Breast epithelium (tissue), 4 donors: ENCODE results near the gene SLC12A7. TPM values are rescaled to one million over a fixed set of nuclear protein-coding genes. Genes with fewer than 3 reads are reported as not detected.
A peak's percentile ranks its signal among the peaks of the same experiment; 100 is the strongest.

ENCODE experiments used
- DNase-seq, 2 donors: peaks; one replicate each; pipeline ENCODE4 v3.0.0-alpha.2; 2019; ENCODE audit warnings: low spot score in 2 of 2
- H3K27ac ChIP-seq, 2 donors: fragments of 200-600 bp; sonication (generic) in 1 of 2; one replicate each; pipeline ENCODE4 v1.5.1; 2016 to 2019; ENCODE audit warnings: mild to moderate bottlenecking in 1 of 2
- H3K27me3 ChIP-seq, 2 donors: fragments of 200-600 bp; sonication (generic) in 1 of 2; one replicate each; pipeline versions ENCODE4 v1.5.1 to v1.6.0; 2017 to 2019; ENCODE audit warnings: control low read depth in 1 of 2, mild to moderate bottlenecking in 1 of 2
- H3K36me3 ChIP-seq: fragments of 200-600 bp; one replicate; pipeline ENCODE4 v1.5.1; 2019
- H3K4me1 ChIP-seq, 2 donors: fragments of 200-600 bp; sonication (generic); one replicate each; pipeline ENCODE4 v1.5.1; 2016 to 2019; ENCODE audit warnings: control low read depth in 1 of 2
- H3K4me3 ChIP-seq, 3 donors: fragments of 200-600 bp; sonication (generic); 1 replicate in 2 of 3; 2 replicates in 1 of 3; pipeline ENCODE4 v1.5.1; 2016 to 2019; ENCODE audit warnings: mild to moderate bottlenecking in 3 of 3, moderate library complexity in 2 of 3
- H3K9me3 ChIP-seq, 2 donors: fragments of 200-600 bp; sonication (generic) in 1 of 2; one replicate each; pipeline ENCODE4 v1.5.1; 2016 to 2019; ENCODE audit warnings: control low read depth in 1 of 2
- CTCF ChIP-seq, 3 donors: fragments of 450-650 bp; IDR thresholded peaks; one replicate each; pipeline ENCODE4 v1.5.1; 2016 to 2017; ENCODE audit warnings: antibody characterized with exemption in 3 of 3, mild to moderate bottlenecking in 3 of 3, moderate library complexity in 3 of 3
- POLR2A ChIP-seq: fragments of 450-650 bp; IDR thresholded peaks from one replicate; pipeline ENCODE4 v1.6.1; 2016; ENCODE audit warnings: antibody characterized with exemption, mild to moderate bottlenecking, moderate library complexity
- POLR2AphosphoS5 ChIP-seq, 3 donors: sonication (generic); formaldehyde crosslinking; IDR thresholded peaks; one replicate each; pipeline ENCODE4 v1.6.1; 2017; ENCODE audit warnings: antibody characterized with exemption in 3 of 3
- intact Hi-C: fragments of 100-400 bp; cut with DNase I; formaldehyde crosslinking; loops from one replicate; pipeline ENCODE4 v1.15.1; 2023; ENCODE audit warnings: low total_unique reads
- total RNA-seq, 3 donors: library from RNA; depleted of rRNA; stranded (reverse); fragments of >200 nt; gene quantifications; one replicate each; pipeline ENCODE4 v1.1.0, GENCODE V29; 2016

Gene SLC12A7
- total RNA-seq, 3 donors from 2014 or later = 21.4 to 31.5 (median 25.0) TPM

- H3K9me3 ChIP-seq = no peaks in the 10 kb centered on the region
- no peaks in the 10 kb centered on the region for H3K36me3 ChIP-seq
- no peak overlapping the region for H3K27ac ChIP-seq
- intact Hi-C loops = no loop called here
- H3K4me3 ChIP-seq = no peak overlapping the region
- no peak for TF ChIP-seq POLR2AphosphoS5 (IDR thresholded peaks at IDR 0.05)
- no peak for TF ChIP-seq POLR2A
- no peak for TF ChIP-seq CTCF (IDR thresholded peaks at IDR 0.05)
- no peaks in the 10 kb centered on the region for H3K27me3 ChIP-seq
- H3K4me1 ChIP-seq = no peaks in the 10 kb centered on the region
- DNase-seq = peak in 1 of 2 donors; percentile 7
Observed at GRCh38 chr5:1045960-1046560, 65.8 kb downstream of the SLC12A7 start.

GRCh38 chr5:1044117-1044516, 67.7 kb downstream of the SLC12A7 start:
- intact Hi-C loops = no loop called here
- Histone ChIP-seq H3K4me1 (no peaks in the 10 kb centered on the region), H3K27ac (no peak overlapping the region), H3K9me3 (no peaks in the 10 kb centered on the region), H3K27me3 (no peaks in the 10 kb centered on the region), H3K36me3 (no peaks in the 10 kb centered on the region), H3K4me3 (no peak overlapping the region)
- no peak for DNase-seq
- no peak for TF ChIP-seq CTCF (IDR thresholded peaks at IDR 0.05)
- TF ChIP-seq POLR2AphosphoS5 (IDR thresholded peaks at IDR 0.05) = no peak
- no peak for TF ChIP-seq POLR2A

GRCh38 chr5:1043327-1043726, 68.5 kb downstream of the SLC12A7 start:
- TF ChIP-seq POLR2AphosphoS5 (IDR thresholded peaks at IDR 0.05) = no peak
- TF ChIP-seq POLR2A = no peak
- no peak for TF ChIP-seq CTCF (IDR thresholded peaks at IDR 0.05)
- DNase-seq = no peak
- H3K4me3 ChIP-seq = no peak overlapping the region
- H3K4me1 ChIP-seq = no peaks in the 10 kb centered on the region
- no peak overlapping the region for H3K27ac ChIP-seq
- intact Hi-C loops = no loop called here
- H3K36me3 ChIP-seq = no peaks in the 10 kb centered on the region
- H3K27me3 ChIP-seq = no peaks in the 10 kb centered on the region
- H3K9me3 ChIP-seq = no peaks in the 10 kb centered on the region

GRCh38 chr5:1042626-1043025, 69.2 kb downstream of the SLC12A7 start:
- H3K9me3 ChIP-seq = no peaks in the 10 kb centered on the region
- no peaks in the 10 kb centered on the region for H3K27me3 ChIP-seq
- no peaks in the 10 kb centered on the region for H3K36me3 ChIP-seq
- DNase-seq = no peak
- H3K27ac ChIP-seq = no peak overlapping the region
- no peak for TF ChIP-seq POLR2A
- intact Hi-C loops = no loop called here
- no peaks in the 10 kb centered on the region for H3K4me1 ChIP-seq
- H3K4me3 ChIP-seq = no peak overlapping the region

GRCh38 chr5:1041225-1042143, 70.4 kb downstream of the SLC12A7 start:
- Histone ChIP-seq H3K4me1 (no peaks in the 10 kb centered on the region), H3K27me3 (no peaks in the 10 kb centered on the region), H3K27ac (no peak overlapping the region), H3K4me3 (no peak overlapping the region), H3K9me3 (no peaks in the 10 kb centered on the region), H3K36me3 (no peaks in the 10 kb centered on the region)
- intact Hi-C loops = no loop called here
- no peak for TF ChIP-seq POLR2A
- DNase-seq = no peak

GRCh38 chr5:1040571-1040970, 71.3 kb downstream of the SLC12A7 start:
- DNase-seq = no peak
- no peaks in the 10 kb centered on the region for H3K9me3 ChIP-seq
- TF ChIP-seq POLR2AphosphoS5 (IDR thresholded peaks at IDR 0.05) = no peak
- no peak for TF ChIP-seq POLR2A
- TF ChIP-seq CTCF (IDR thresholded peaks at IDR 0.05) = no peak
- no peaks in the 10 kb centered on the region for H3K4me1 ChIP-seq
- H3K27me3 ChIP-seq = no peaks in the 10 kb centered on the region
- no peak overlapping the region for H3K4me3 ChIP-seq
- H3K36me3 ChIP-seq = no peaks in the 10 kb centered on the region
- intact Hi-C loops = no loop called here
- no peak overlapping the region for H3K27ac ChIP-seq
